ENCODE results near the gene SNX5.

- no peak for TF ChIP-seq RELA (IDR thresholded peaks at IDR 0.05; ENCODE audit: borderline replicate concordance, partially characterized antibody)
- TF ChIP-seq CBFB (IDR thresholded peaks at IDR 0.05; ENCODE audit: low read depth): no peak
- TF ChIP-seq ZNF207 (IDR thresholded peaks at IDR 0.05; ENCODE audit: borderline replicate concordance): no peak
- TF ChIP-seq CHD2 (IDR thresholded peaks at IDR 0.05; ENCODE audit: borderline replicate concordance, low read depth, low read length): no peak
- TF ChIP-seq, protein P1, sequence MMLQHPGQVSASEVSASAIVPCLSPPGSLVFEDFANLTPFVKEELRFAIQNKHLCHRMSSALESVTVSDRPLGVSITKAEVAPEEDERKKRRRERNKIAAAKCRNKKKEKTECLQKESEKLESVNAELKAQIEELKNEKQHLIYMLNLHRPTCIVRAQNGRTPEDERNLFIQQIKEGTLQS (IDR thresholded peaks at IDR 0.05; ENCODE audit: borderline replicate concordance, extremely low read depth, low read depth, low read length): no peak
- TF ChIP-seq, protein P2, sequence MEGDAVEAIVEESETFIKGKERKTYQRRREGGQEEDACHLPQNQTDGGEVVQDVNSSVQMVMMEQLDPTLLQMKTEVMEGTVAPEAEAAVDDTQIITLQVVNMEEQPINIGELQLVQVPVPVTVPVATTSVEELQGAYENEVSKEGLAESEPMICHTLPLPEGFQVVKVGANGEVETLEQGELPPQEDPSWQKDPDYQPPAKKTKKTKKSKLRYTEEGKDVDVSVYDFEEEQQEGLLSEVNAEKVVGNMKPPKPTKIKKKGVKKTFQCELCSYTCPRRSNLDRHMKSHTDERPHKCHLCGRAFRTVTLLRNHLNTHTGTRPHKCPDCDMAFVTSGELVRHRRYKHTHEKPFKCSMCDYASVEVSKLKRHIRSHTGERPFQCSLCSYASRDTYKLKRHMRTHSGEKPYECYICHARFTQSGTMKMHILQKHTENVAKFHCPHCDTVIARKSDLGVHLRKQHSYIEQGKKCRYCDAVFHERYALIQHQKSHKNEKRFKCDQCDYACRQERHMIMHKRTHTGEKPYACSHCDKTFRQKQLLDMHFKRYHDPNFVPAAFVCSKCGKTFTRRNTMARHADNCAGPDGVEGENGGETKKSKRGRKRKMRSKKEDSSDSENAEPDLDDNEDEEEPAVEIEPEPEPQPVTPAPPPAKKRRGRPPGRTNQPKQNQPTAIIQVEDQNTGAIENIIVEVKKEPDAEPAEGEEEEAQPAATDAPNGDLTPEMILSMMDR (IDR thresholded peaks at IDR 0.05 in 2 of 3, conservative IDR thresholded peaks at IDR 0.05 in 1 of 3; ENCODE audit: control insufficient read depth in 2 of 3, extremely low read depth in 1 of 3, insufficient read depth in 1 of 3, low read depth in 3 of 3, low read length in 3 of 3): no peak
- TF ChIP-seq RB1 (IDR thresholded peaks at IDR 0.05; ENCODE audit: borderline replicate concordance): no peak
- TF ChIP-seq ATF2 (IDR thresholded peaks at IDR 0.05; ENCODE audit: low read length): no peak
- TF ChIP-seq BHLHE40 (IDR thresholded peaks at IDR 0.05; ENCODE audit: borderline replicate concordance in 1 of 2, low read depth in 2 of 2, low read length in 1 of 2): no peak
- TF ChIP-seq GATAD2B (conservative IDR thresholded peaks at IDR 0.05; ENCODE audit: low read depth): no peak
Measured at GRCh38 chr20:17931513-17931912, 37.1 kb downstream of the SNX5 start.
